Retinal pigment epithelial cell (primary cell): ENCODE data around the gene PRL.

ENCODE experiments used
- DNase-seq: peaks from one replicate; pipeline ENCODE4 v3.0.0-alpha.2; 2010; ENCODE audit warnings: low read depth
- H3K4me3 ChIP-seq: 2 replicates; pipeline ENCODE4 v1.5.1; 2011; ENCODE audit warnings: mild to moderate bottlenecking, low read length, control low read depth, moderate library complexity
- CTCF ChIP-seq: conservative IDR thresholded peaks from 2 replicates; pipeline ENCODE4 v1.5.1; 2011; ENCODE audit warnings: low read depth, low read length, control low read depth, inconsistent platforms

Gene PRL

GRCh38 chr6:22237526-22237925 lies 59.3 kb downstream of the PRL start:
- no peak overlapping the region for H3K4me3 ChIP-seq
- DNase-seq = no peak
- no peak for TF ChIP-seq CTCF
